Heart left ventricle (tissue), 13 donors: ENCODE results near the gene PKNOX2.

Experiments used
- POLR2A ChIP-seq, 2 donors: fragments of 450-650 bp; IDR thresholded peaks; one replicate each; pipeline ENCODE4 v1.6.1; 2017; ENCODE audit warnings: antibody characterized with exemption in 2 of 2, mild to moderate bottlenecking in 2 of 2, moderate library complexity in 2 of 2
- TF ChIP-seq, protein P1 (sequence below), 12 donors: fragments of 200-600 bp; sonication (generic) in 4 of 12; IDR thresholded peaks; one replicate each; pipeline versions ENCODE4 v1.5.0 to v1.8.0; 2018 to 2022; ENCODE audit warnings: antibody characterized with exemption in 12 of 12, mild to moderate bottlenecking in 5 of 12
- donor health status: ischemic (EF 13 %, LVEDD 7.1; RV severe dilation, severe dysfunction).
- donor health status: DM: no; HTN: yes; CAD: no.
- donor health status: DM: no; HTN: no; CAD: no.
- donor health status: ischemic (EF 25% LVEDD 6.9; RV normal size, moderate dysfunction).
- donor health status: ischemic (EF 25% LVEDD 5.7; RV mildly dilated, moderate dysfunction).
- donor health status: ischemic (EF 35%, LVEDD 5.7; RV mildly dilated, moderate dysfunction).
- donor health status: nonischemic (EF 11% LVEDD 7.7; RV severe dilation, severe dysfunction).
- donor health status: DM: yes; HTN: yes; CAD: no.
- donor health status: PGD.
- donor health status: ischemic (EF 29% LVEDD 5.4; RV normal size, mild dysfunction).
- donor health status: nonischemic (EF 23%, LVEDD 6.1; RV moderate dilation, normal function).

- no peak for TF ChIP-seq POLR2A (IDR thresholded peaks at IDR 0.05)
- TF ChIP-seq, protein P1, sequence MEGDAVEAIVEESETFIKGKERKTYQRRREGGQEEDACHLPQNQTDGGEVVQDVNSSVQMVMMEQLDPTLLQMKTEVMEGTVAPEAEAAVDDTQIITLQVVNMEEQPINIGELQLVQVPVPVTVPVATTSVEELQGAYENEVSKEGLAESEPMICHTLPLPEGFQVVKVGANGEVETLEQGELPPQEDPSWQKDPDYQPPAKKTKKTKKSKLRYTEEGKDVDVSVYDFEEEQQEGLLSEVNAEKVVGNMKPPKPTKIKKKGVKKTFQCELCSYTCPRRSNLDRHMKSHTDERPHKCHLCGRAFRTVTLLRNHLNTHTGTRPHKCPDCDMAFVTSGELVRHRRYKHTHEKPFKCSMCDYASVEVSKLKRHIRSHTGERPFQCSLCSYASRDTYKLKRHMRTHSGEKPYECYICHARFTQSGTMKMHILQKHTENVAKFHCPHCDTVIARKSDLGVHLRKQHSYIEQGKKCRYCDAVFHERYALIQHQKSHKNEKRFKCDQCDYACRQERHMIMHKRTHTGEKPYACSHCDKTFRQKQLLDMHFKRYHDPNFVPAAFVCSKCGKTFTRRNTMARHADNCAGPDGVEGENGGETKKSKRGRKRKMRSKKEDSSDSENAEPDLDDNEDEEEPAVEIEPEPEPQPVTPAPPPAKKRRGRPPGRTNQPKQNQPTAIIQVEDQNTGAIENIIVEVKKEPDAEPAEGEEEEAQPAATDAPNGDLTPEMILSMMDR (IDR thresholded peaks at IDR 0.05): no peak
These were observed 262.4 kb downstream of the PKNOX2 start for GRCh38 chr11:125426818-125427528.
